Fibroblast of lung (primary cell): ENCODE results near the gene UCK1. TPM values are rescaled to one million over a fixed set of nuclear protein-coding genes. Genes with fewer than 3 reads are reported as not detected.

Experiments
- DNase-seq, 2 donors: peaks; one replicate each; pipeline versions ENCODE4 v3.0.0 to v3.0.0-alpha.2; 2010; ENCODE audit warnings: low read depth in 2 of 2
- H2AFZ ChIP-seq: 2 replicates; pipeline ENCODE4 v1.5.1; 2012; ENCODE audit warnings: low read length, control low read depth, inconsistent platforms
- H3K27ac ChIP-seq: 2 replicates; pipeline ENCODE4 v1.5.1; 2011; ENCODE audit warnings: low read length, control low read depth; ENCODE audit not compliant: insufficient read depth
- H3K27me3 ChIP-seq: 2 replicates; pipeline ENCODE4 v1.5.1; 2011; ENCODE audit warnings: mild to moderate bottlenecking, low read length; ENCODE audit not compliant: control insufficient read depth, insufficient read depth
- H3K36me3 ChIP-seq: 2 replicates; pipeline ENCODE4 v1.5.1; 2011; ENCODE audit warnings: low read length; ENCODE audit not compliant: control insufficient read depth, insufficient read depth
- H3K4me1 ChIP-seq: 2 replicates; pipeline ENCODE4 v1.5.1; 2011; ENCODE audit warnings: low read length; ENCODE audit not compliant: control insufficient read depth, insufficient read depth; ENCODE audit errors: extremely low read depth
- H3K4me2 ChIP-seq: 2 replicates; pipeline ENCODE4 v1.5.1; 2011; ENCODE audit warnings: low read length, control low read depth; ENCODE audit not compliant: insufficient read depth; ENCODE audit errors: extremely low read depth
- H3K4me3 ChIP-seq, 4 experiments: fragments of 200-600 bp in 1 of 4; sonication (generic) in 1 of 4; replicated peaks in 1 of 4; 2 replicates each; pipeline ENCODE4 v1.5.1; 2011 to 2016; ENCODE audit warnings: low read length in 4 of 4, low read depth in 3 of 4, mild to moderate bottlenecking in 3 of 4, control low read depth in 2 of 4, inconsistent platforms in 1 of 4, mixed read lengths in 1 of 4; ENCODE audit not compliant: insufficient read depth in 1 of 4; ENCODE audit errors: control extremely low read depth in 1 of 4
- H3K79me2 ChIP-seq: 2 replicates; pipeline ENCODE4 v1.5.1; 2012; ENCODE audit warnings: mild to moderate bottlenecking, low read length, inconsistent platforms; ENCODE audit not compliant: control insufficient read depth, insufficient read depth
- H3K9ac ChIP-seq: 2 replicates; pipeline ENCODE4 v1.5.1; 2011; ENCODE audit warnings: mild to moderate bottlenecking, low read length, control low read depth; ENCODE audit not compliant: insufficient read depth
- H3K9me3 ChIP-seq: 2 replicates; pipeline ENCODE4 v1.5.1; 2012; ENCODE audit warnings: low read depth, low read length; ENCODE audit not compliant: control insufficient read depth, insufficient read depth
- H4K20me1 ChIP-seq: 2 replicates; pipeline ENCODE4 v1.5.1; 2011; ENCODE audit warnings: low read length; ENCODE audit not compliant: control insufficient read depth, insufficient read depth; ENCODE audit errors: extremely low read depth
- CTCF ChIP-seq, 2 donors: IDR thresholded peaks in 1 of 2; conservative IDR thresholded peaks in 1 of 2; 1 replicate in 1 of 2; 2 replicates in 1 of 2; pipeline ENCODE4 v1.5.1; 2011 to 2012; ENCODE audit warnings: low read length in 2 of 2, control low read depth in 1 of 2, inconsistent platforms in 1 of 2, low read depth in 1 of 2, mild to moderate bottlenecking in 1 of 2
- EZH2 ChIP-seq: IDR thresholded peaks from 2 replicates; pipeline ENCODE4 v1.5.1; 2012; ENCODE audit warnings: low read length, control low read depth, mild to moderate bottlenecking; ENCODE audit errors: missing control alignments
- polyA plus RNA-seq, 2 donors: library from polyadenylated mRNA; depleted of rRNA in 1 of 2; stranded (reverse) in 1 of 2; unstranded in 1 of 2; fragments of >200 nt; gene quantifications; 2 replicates each; pipeline ENCODE4 v1.2.1, GENCODE V29; 2011 to 2012; ENCODE audit warnings: missing spikeins in 1 of 2
- total RNA-seq: library from RNA; depleted of rRNA; stranded (reverse); fragments of >200 nt; gene quantifications from 2 replicates; pipeline ENCODE4 v1.2.1, GENCODE V29; 2014

UCK1 gene
- total and polyA plus RNA-seq, 2 donors (not counting 1 experiment from before 2014, with no cell fraction given): 20.9 to 22.3 TPM

GRCh38 chr9:131577005-131578000 lies 46.2 kb upstream of the UCK1 start:
- no peak overlapping the region for H3K9ac ChIP-seq
- no peak overlapping the region for H3K27ac ChIP-seq
- H4K20me1 ChIP-seq: no peaks in the 10 kb centered on the region
- H3K4me1 ChIP-seq: no peaks in the 10 kb centered on the region
- no peak for TF ChIP-seq CTCF (conservative IDR thresholded peaks at IDR 0.05 in 1 of 2, IDR thresholded peaks at IDR 0.05 in 1 of 2; ENCODE audit: low read depth in 1 of 2, low read length in 2 of 2)
- TF ChIP-seq EZH2: no peak
- DNase-seq: no peak
- no peak overlapping the region for H3K4me2 ChIP-seq
- H3K27me3 ChIP-seq: no peaks in the 10 kb centered on the region
- no peaks in the 10 kb centered on the region for H3K9me3 ChIP-seq
- H3K79me2 ChIP-seq: no peaks in the 10 kb centered on the region
- no peak overlapping the region for H3K4me3 ChIP-seq
- peaks cover 12% of the 10 kb centered on the region for H3K36me3 ChIP-seq
- no peak overlapping the region for H2AFZ ChIP-seq

DNA sequence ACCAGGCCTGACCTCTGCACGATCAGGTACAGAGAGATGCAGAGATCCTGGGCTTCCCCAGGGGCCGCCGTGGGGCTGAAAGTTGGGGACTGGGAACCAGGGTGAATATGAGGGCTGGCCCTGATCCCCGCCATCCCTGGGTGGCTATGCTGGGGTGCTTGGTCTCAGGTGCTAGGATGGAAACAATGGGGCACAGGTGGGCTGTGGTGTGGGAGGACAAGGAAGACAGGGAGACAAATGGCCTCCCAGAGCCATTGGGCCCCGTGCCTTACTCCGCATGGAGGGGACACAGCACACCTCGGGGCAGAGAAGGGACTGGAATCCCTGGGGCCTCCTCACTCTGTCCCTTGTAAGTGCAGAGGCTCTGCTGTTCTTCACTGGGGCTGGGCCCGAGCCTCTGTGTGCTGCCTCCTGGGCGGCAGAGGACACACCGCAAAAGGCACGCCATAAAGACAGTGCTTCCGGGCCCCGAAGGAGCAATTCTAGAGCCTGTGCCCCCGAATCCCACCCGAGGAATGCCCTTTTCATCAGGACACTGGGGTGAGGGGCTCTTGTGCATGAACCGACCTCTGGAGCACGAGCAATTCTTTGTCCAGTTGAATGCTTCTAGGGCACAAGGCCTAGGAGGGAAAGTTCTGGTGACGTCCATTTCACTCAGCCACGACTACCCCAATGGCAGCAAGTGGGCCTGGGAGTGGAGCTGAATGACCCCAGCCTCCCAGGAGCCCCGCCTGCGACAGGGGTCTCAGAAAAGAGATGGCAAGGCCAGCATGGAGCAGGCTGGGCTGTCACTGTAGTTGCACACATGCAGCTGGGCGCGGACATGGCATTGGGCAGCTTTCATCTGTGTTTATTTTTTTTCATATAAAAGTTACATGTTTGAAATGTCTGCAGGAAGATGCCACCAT lies 45.1 kb upstream of the UCK1 start:
- H3K9me3 ChIP-seq: no peaks in the 10 kb centered on the region
- no peak overlapping the region for H3K4me3 ChIP-seq
- H3K36me3 ChIP-seq: peaks cover 12% of the 10 kb centered on the region
- H3K9ac ChIP-seq: no peak overlapping the region
- H2AFZ ChIP-seq: no peak overlapping the region
- no peak for DNase-seq
- H4K20me1 ChIP-seq: no peaks in the 10 kb centered on the region
- TF ChIP-seq CTCF (conservative IDR thresholded peaks at IDR 0.05 in 1 of 2, IDR thresholded peaks at IDR 0.05 in 1 of 2; ENCODE audit: low read depth in 1 of 2, low read length in 2 of 2) (no peak), EZH2 (no peak)
- H3K27ac ChIP-seq: no peak overlapping the region
- H3K27me3 ChIP-seq: no peaks in the 10 kb centered on the region
- H3K79me2 ChIP-seq: no peaks in the 10 kb centered on the region
- no peak overlapping the region for H3K4me2 ChIP-seq
- H3K4me1 ChIP-seq: no peaks in the 10 kb centered on the region
